Glomerular endothelial cell (primary cell): Measurements from ENCODE around the gene BTNL9. TPM values are rescaled to one million over a fixed set of nuclear protein-coding genes. Genes with fewer than 3 reads are reported as not detected.
"Not testable (repeated sequence)": the region's sequence is repeated elsewhere in the genome, so short reads cannot be mapped to it uniquely, and the experiment has no call there.

Experiments
- DNase-seq: peaks from one replicate; pipeline ENCODE4 v3.0.0-alpha.2; 2011; ENCODE audit warnings: low read depth, low spot score; ENCODE audit errors: extremely low read depth
- total RNA-seq: library from RNA; depleted of rRNA; stranded (reverse); fragments of >200 nt; gene quantifications from 2 replicates; pipeline ENCODE4 v1.2.3, GENCODE V29; 2015

The BTNL9 gene
- total RNA-seq, 1 donor from 2014 or later: 2.8 TPM

DNA sequence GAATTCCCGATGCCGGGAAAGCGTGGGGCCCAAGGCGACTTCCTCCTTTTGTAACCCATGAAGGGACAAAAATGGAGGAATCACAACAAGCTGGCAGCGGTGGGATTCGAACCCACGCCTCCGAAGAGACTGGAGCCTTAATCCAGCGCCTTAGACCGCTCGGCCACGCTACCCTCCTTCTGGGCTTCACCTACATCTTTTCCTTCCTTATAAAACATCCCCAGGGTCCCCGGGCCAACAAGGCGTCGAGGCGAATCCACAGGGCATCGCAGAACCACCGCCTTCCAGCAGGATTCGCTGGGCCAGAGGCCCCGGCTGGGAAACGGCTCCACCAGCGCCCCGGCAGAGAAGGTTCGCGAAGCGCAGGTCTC lies 57.3 kb downstream of the BTNL9 start:
- DNase-seq: not testable (repeated sequence)

GRCh38 chr5:181097759-181098491 lies 57.9 kb downstream of the BTNL9 start:
- not testable (repeated sequence) for DNase-seq

DNA sequence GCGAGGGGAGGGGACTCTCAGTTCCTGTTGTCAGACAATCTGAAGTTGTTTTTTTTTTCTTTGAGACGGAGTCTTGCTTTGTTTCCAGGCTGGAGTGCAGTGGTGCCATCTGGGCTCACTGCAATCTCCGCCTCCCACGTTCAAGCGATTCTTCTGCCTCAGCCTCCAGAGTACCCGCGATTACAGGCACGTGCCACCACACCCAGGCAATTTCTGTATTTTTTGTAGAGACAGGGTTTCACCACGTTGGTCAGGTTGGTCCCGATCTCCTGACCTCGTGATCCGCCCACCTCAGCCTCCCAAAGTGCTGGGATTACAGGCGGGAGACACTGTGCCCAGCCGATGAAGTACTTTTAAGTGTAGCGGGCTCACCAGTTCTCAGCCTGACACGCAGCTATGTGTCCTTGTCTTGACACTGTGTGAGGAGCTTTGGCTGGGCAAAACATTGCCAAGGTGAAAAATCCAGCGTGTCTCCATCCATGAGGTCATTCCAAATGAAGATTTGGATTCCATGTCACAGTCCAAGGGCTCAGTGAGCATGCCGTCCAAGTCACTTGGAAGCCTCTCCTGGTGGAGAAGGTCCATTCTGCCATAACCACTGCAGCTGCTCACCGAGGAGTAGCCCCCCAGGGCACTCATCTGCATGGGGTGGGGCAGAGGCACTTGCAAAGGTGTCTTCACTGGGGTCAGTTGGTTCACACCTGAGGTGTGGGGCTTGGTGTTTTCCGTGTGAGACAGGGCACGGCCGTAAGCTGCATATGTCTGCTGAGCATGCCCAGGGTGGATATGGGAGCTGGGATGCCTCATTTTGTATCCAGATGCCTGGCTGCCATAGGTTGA lies 58.9 kb downstream of the BTNL9 start:
- no peak for DNase-seq

GRCh38 chr5:181099602-181100086 lies 59.6 kb downstream of the BTNL9 start:
- DNase-seq: no peak

GRCh38 chr5:181100121-181100875 lies 60.2 kb downstream of the BTNL9 start:
- no peak for DNase-seq

- DNase-seq: not testable (repeated sequence)
Measured at GRCh38 chr5:181101030-181101641, 61.1 kb downstream of the BTNL9 start.

- not testable (repeated sequence) for DNase-seq
Measured at GRCh38 chr5:181101930-181102674, 62.0 kb downstream of the BTNL9 start.

DNA sequence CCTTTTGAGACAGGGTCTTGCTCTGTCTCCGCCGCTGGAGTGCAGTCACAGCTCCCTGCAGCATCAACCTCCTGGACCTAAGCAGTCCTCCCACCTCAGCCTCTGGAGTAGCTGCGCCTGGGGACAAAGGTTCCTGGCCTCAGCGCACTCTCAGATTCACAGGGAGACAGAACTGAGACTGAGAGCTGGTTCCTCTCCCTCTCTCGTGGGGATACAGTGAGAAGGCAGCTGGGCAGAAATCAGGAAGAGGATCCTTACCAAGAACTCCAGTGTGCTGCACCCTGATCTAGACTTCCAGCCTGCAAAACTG lies 64.1 kb downstream of the BTNL9 start:
- DNase-seq: not testable (repeated sequence)

- not testable (repeated sequence) for DNase-seq
Measured at GRCh38 chr5:181104606-181105390, 64.7 kb downstream of the BTNL9 start.

DNA sequence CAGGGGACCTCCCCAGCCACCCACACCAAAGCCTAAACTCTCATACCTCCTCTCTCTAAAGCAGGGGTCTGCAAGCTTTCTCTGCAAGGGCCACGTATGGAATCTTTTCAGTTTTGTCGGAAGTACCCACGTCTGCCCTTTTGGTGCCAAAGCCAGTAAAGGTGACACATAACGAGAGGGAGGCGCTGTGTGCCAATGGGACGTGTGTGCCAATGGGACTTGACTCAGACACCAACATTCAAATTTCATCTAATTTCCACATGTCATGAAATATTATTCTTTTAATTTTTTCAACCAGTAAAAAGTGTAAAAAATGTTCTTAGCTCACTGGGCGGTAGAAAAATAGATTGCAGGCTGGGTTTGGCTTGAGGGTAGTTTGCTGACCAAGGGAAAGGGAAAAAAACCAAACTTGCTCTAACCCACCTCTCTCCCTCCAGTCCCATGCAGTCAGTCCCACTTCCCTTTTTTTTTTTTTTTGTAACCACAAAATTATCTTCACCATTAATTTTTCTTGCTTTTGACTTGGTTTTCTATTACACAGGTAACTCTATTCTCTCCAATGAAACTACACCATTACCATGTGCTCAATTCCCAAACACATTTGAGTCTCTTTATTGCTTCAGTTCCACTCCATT lies 65.4 kb downstream of the BTNL9 start:
- no peak for DNase-seq

DNA sequence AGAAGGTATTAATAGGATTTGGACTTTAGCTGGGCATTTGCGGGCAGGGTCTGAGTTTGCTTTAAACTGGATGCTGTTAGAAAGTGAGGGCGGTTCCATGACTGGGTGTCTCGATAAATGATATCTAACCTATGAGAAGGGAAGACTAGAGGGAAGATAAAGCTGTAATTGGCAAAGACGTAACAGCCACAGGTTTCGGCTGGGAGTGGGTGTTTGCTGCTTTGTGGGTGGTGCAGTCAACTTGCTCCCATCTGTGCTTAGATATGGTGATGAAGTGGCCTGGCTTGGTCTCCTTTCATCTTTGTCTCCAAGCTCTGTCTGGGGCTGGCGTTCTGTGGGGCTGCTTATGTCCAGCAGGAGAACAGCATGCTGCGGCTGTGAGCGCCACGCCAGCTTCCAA lies 67.6 kb downstream of the BTNL9 start:
- DNase-seq: no peak

DNA sequence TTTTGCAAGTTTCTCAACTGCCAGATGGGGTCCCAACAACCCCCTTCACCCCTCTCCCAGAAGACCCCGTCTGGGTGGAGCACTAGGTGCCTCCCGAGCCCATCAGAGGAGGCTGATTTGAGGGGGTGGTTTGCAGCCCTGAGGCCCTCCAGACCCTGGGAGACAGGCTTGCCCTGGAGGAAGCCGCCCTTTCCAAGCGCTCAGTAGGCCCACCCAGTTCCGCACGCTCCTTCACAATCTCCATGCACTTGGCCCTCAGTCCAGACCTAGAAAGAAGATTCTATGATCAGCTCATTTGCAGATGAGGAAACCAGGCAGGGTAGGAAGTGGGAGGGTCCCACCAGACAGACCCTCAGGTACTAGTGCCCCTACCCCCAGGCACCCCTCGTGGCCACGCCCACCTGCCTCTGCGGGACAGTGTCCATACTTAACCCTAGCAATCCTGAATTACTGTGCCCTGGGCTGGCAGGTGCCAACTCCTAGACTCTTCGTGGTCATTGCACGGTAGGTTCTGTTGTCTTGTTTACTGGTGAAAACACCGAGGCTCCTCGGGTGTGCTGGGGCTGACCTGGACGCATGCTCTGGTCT lies 68.6 kb downstream of the BTNL9 start:
- DNase-seq: no peak

DNA sequence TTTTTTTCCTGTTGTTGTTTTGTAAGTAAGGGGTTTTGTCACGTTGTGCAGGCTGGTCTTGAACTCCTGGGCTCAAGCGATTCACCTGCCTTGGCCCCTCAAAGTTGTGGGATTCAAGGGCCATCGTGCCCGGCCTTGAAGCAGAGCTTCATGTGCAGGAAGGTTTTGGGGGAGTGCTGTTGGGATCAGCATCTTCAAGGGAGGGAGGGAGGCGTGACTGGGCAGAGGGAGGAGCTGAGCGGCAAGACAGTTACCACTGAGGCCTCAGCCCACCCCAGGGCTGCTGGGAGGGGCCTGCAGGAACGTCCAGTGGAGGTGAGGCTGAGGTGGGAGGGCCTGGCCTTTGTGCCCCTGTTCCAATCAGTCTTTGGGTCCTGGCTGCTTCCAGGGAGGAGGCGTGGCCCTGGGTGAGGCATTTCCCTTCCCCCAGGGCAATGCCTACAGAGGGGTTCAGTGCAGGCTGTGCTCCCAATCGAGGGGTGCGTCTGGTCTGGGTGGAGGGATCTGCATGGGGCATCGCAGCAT lies 69.5 kb downstream of the BTNL9 start:
- DNase-seq: no peak

DNA sequence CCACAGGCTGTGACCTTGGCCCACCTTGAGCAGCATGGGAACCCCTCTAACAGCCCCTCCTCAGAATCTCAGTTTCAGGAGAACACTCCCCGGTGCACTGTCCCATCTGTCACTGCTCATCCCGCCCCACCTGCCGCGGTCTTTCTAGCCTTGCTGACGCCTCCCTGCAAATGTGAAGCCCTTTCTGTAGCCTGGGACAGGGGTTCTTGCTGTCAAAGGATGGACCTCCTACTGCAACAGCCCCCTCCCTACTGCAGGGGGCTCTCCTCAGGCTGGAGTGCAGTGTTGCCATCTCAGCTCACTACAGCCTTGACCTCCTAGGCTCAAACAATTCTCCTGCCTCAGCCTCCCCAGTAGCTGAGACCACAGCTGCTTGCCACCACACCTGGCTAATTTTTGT lies 70.9 kb downstream of the BTNL9 start:
- DNase-seq: no peak
